ENCODE data around the gene VPS18. TPM values are rescaled to one million over a fixed set of nuclear protein-coding genes. Genes with fewer than 3 reads are reported as not detected.
A peak's percentile ranks its signal among the peaks of the same experiment; 100 is the strongest.

The VPS18 gene
- total RNA-seq, 1 donor from 2014 or later: 27.2 TPM

GRCh38 chr15:40869686-40870085 lies 24.6 kb upstream of the VPS18 start:
- TF ChIP-seq CTCF (conservative IDR thresholded peaks at IDR 0.05; ENCODE audit: low read depth, low read length): no peak
- no peak overlapping the region for H3K4me3 ChIP-seq (ENCODE audit: low read depth, low read length)
- no peak for DNase-seq (ENCODE audit: low read depth)

GRCh38 chr15:40870716-40871115 lies 23.5 kb upstream of the VPS18 start:
- TF ChIP-seq CTCF (conservative IDR thresholded peaks at IDR 0.05; ENCODE audit: low read depth, low read length): no peak
- no peak for DNase-seq (ENCODE audit: low read depth)
- H3K4me3 ChIP-seq (ENCODE audit: low read depth, low read length): no peak overlapping the region

GRCh38 chr15:40871749-40872617 lies 22.3 kb upstream of the VPS18 start:
- no peak for DNase-seq (ENCODE audit: low read depth)
- no peak overlapping the region for H3K4me3 ChIP-seq (ENCODE audit: low read depth, low read length)

GRCh38 chr15:40872791-40873693 lies 21.2 kb upstream of the VPS18 start:
- peak overlapping the region; percentile 63 for H3K4me3 ChIP-seq (ENCODE audit: low read depth, low read length)
- DNase-seq (ENCODE audit: low read depth): no peak
- no peak for TF ChIP-seq CTCF (conservative IDR thresholded peaks at IDR 0.05; ENCODE audit: low read depth, low read length)

More at GRCh38 chr15:40871749-40872617, 22.3 kb upstream of the VPS18 start:
- no peak for TF ChIP-seq CTCF (conservative IDR thresholded peaks at IDR 0.05; ENCODE audit: low read depth, low read length)

DNA sequence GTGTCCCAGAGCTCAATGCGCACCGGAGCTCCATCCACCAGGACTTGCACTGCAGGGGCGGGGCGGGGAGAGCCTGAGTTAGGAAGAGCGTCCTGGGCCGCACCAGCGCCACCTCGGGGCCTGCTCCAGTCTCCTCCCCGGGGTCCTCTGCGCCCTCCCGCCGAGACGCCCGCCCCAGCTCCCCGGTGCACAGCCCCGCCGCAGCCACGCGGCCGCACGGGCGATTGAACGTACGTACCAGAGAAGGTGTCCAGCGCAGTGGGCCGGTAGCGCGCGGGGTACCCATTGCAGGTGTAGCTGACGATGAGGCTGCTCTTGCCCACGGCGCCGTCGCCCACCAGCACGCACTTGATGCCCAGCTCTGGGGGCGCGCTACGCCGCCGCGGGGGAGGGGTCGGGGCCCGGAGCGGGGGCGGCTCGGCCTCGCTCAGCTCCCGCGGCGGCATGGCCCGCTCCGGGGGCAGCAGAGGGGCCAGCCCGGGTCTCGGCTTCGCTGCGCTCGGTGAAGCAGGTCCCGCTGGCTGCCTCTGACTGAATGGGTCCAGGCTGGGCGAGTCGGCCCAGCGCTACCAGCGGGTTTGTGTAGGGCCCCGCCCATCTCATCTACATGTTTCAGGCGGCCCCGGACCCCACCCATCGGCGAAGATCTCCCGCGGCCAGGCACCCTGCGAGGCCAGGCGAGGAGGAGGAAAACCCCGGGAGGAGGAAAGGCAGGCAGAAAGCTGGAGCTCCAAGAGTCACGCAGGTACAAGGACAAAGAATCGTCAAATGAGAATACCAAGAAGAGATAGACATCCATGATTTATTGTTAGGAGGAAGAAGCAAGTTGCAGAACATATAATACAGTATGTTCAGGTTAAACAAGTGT lies 20.3 kb upstream of the VPS18 start, which contains the start of gene RHOV:
TSS of gene RHOV (minus strand) at position 541 of the 868 bp plus-strand sequence. CDS start at position 446, 95 bp downstream.
- peak within 1 kb of the TSS; percentile 63 for H3K4me3 ChIP-seq (ENCODE audit: low read depth, low read length)
- no peak for DNase-seq (ENCODE audit: low read depth)
- TF ChIP-seq CTCF (conservative IDR thresholded peaks at IDR 0.05; ENCODE audit: low read depth, low read length): peak; percentile 46
